Activated CD8-positive, alpha-beta memory T cell treated with anti-CD3 and anti-CD28 coated beads for 36 hours (primary cell): ENCODE data around the gene CYP3A7. TPM values are rescaled to one million over a fixed set of nuclear protein-coding genes. Genes with fewer than 3 reads are reported as not detected.
"Not testable (repeated sequence)": the region's sequence is repeated elsewhere in the genome, so short reads cannot be mapped to it uniquely, and the experiment has no call there.

ENCODE experiments used
- CTCF ChIA-PET: fragments of 350-600 bp; sonication (Branson Sonifier 250); formaldehyde crosslinking; loops from one replicate; lab custom pipeline; 2021; ENCODE audit warnings: antibody characterized with exemption; lab: Charles Lee
- POLR2A ChIA-PET: fragments of 350-600 bp; sonication (Branson Sonifier 250); formaldehyde crosslinking; loops from one replicate; lab custom pipeline; 2021; ENCODE audit warnings: antibody characterized with exemption; lab: Charles Lee
- total RNA-seq, 2 experiments: library from RNA; stranded (reverse); gene quantifications; one replicate each; pipeline ENCODE4 v1.2.3, GENCODE V29; 2021

Gene CYP3A7
- total RNA-seq, 2 experiments from 2014 or later, result not detected

DNA sequence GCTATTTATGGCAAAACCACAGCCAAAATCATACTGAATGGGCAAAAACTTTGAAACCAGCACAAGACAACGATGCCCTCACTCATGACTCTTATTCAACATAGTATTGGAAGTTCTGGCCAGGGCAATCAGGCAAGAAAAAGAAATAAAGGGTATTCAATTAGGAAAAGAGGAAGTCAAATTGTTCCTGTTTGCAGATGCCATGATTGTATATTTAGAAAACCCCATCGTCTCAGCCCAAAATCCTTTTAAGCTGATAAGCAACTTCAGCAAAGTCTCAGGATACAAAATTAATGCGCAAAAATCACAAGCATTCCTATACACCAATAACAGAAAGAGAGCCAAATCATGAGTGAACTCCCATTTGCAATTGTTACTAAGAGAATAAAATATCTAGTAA, 10.4 kb upstream of the CYP3A7 start:
- CTCF ChIA-PET, POLR2A ChIA-PET: not testable (repeated sequence)

GRCh38 chr7:99742737-99743394, 7.9 kb upstream of the CYP3A7 start:
- ChIA-PET POLR2A (no interaction called here), CTCF (no interaction called here)

DNA sequence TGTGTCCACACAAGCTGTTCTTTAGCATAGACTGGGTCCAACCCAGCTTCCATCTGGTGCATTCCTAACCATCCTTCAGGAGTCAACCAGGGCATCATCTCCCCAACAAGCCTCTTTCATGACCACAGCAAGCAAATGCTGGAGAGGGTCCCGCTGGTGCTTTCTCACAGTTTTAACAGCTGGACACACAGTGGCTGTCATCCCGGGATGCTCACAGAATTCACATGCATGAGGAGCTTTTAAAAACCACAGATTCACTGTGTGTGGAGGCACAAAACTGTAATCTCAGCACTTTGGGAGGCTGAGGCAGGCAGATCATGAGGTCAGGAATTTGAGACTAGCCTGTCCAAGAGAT, 6.4 kb upstream of the CYP3A7 start:
- CTCF ChIA-PET, result interaction anchor here (0.5 kb wide), 1 partner anchor 303 kb away, joined by 5 read pairs; no protein-coding TSS in a partner anchor
- POLR2A ChIA-PET, result no interaction called here

GRCh38 chr7:99740573-99741440, 5.8 kb upstream of the CYP3A7 start:
- ChIA-PET POLR2A (no interaction called here), CTCF (no interaction called here)

DNA sequence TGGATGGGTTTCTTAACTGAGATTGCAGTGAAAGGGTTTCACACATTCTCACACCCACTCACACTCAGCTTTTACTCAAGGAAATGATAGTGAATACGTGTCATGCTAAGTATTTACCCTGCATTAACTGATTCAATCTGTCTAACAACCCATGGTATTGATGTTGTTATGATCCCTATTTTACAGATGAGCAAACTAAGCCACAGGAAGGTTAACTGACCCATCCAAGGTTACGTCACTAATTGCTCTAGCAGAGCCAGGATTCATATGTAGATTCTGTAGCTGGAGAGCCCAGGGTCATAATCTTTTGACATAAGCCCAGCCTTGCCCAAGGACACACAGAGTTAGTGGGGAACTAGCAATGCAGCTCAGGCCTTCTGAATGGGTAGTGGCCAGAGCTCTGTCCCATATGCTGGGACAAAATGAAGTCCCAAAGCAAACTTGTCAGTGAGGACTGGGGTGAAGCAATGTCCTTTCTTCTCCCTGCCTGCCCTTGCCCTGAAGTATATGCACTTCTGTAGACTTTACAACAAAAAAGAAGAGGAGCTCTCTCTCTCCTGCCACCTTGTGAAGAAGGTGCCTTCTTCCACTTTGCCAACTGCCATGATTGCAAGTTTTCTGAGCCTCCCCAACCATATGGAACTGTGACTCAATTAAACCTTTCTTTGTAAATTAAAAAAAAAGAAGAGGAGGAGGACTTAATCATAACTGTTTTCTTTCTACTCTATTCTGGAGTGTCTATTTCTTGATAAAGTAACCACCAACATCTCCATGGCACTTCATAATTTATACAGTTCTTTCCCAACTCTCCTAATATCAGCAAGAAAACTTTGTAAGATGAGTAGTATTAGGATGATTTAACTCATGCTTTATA, 4.9 kb upstream of the CYP3A7 start:
- ChIA-PET POLR2A (no interaction called here), CTCF (no interaction called here)

DNA sequence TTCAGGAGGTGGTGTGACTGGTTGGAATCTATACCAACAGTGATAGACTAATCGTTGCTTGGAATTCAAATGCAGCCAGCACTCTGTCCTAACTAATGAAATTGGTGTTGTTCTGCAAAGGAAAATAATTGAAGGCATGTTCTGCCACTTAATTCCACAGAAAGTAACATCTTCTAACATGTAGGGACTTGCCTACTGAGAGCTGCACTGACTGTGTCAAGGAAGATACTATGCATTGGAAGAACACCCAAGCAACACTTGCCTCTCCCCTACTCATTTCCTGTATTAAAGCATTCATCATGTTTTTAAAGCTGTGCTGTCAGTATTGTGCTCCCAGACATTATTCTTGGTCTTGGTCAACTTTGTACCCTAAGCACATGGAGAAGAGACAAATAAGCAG, 2.7 kb upstream of the CYP3A7 start:
- CTCF ChIA-PET, result no interaction called here

GRCh38 chr7:99736667-99737066, 1.7 kb upstream of the CYP3A7 start:
- CTCF ChIA-PET, POLR2A ChIA-PET: not testable (repeated sequence)

More for the DNA sequence above, 2.7 kb upstream of the CYP3A7 start:
- POLR2A ChIA-PET, result no interaction called here

DNA sequence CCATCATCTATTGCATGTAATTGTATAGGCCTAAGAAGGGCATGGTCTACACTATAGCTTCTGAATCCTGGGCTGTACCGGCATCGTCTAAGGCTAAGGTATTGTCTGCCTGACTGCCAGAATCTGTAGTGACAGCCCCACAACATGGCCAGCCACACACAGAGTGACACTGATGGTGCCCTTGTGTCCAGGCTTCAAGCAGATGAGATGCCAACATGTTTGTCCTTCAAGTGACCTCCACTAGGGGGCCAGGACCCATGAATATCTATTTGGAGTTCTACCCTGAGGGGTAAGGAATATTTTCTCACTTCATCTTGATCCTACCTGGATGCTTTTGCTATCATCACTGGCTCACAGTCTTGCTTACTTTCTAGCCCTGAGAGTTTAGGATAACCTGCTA, 1.5 kb downstream of the CYP3A7 start:
- CTCF ChIA-PET, result no interaction called here
- POLR2A ChIA-PET, result no interaction called here

GRCh38 chr7:99733003-99733402, 2.0 kb downstream of the CYP3A7 start:
- ChIA-PET POLR2A (no interaction called here), CTCF (no interaction called here)

- CTCF ChIA-PET, result no interaction called here
- POLR2A ChIA-PET, result no interaction called here
Measured at GRCh38 chr7:99731638-99732374, 3.2 kb downstream of the CYP3A7 start.

DNA sequence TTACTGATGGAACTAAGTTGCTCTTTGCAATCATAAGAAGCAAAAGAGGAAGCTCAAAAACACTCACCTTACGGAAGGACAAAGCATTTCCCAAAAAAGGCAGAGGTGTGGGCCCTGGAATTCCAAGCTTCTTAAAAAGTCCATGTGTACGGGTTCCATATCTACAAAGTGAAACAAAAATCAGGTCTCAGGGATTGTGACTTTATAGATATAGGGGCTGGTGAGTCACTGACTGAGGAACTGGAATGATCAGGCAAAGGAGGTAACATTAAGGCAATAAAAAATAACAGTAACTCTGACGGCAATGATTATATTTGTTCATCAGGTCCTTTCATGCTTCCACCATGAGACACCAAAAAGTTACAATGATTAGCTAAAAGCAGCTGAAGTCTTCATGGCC, 4.0 kb downstream of the CYP3A7 start:
- CTCF ChIA-PET, result no interaction called here

DNA sequence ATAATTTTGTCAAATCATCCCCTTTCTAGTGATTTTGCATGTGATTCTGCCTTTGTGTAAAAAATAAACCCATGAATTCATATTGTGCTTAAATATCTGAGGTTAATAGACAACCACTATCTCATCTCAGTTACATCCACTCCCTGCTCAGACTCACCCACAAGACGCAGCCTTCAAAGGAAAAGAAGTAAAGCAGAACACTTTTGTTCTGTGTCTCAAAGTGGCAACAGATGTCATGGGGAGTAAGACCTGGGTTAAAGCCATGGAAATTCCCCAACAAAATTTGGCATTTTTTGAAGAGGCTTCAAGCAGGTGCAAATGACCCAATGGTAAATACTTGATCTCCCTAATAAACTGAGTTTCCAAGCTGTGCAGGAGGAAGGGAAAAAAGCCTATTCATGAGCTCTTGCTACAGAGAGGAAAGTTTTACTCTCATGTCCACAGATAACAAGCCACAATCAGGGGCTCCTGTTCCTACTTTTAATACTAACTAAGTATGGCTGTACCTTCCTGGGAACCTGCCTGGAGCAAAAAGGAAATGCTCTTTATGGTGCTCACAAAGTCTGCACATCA, 4.7 kb downstream of the CYP3A7 start:
- CTCF ChIA-PET, result no interaction called here
- POLR2A ChIA-PET, result no interaction called here

More for the DNA sequence above, 4.0 kb downstream of the CYP3A7 start:
- POLR2A ChIA-PET, result no interaction called here

GRCh38 chr7:99729486-99730237, 5.3 kb downstream of the CYP3A7 start:
- CTCF ChIA-PET, result no interaction called here
- POLR2A ChIA-PET, result no interaction called here

DNA sequence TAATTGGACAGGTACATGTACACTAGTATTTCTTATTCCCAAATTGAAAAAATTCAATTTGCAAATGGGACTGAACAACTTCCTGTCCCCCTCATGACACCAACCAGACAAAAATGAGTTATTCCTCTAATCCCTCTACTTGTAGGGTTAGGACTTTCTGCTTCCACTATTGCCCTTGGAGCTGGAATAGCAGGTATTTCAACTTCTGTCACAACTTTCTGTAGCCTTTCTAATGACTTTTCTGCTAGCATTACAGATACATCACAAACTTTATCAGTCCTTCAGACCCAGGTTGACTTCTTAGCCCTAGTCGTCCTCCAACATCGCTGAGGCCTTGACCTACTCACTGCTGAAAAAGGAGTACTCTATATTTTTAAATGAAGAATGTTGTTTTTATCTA, 6.4 kb downstream of the CYP3A7 start:
- ChIA-PET POLR2A (no interaction called here), CTCF (no interaction called here)

- POLR2A ChIA-PET, CTCF ChIA-PET: not testable (repeated sequence)
Measured at GRCh38 chr7:99723201-99723600, 11.8 kb downstream of the CYP3A7 start.

- CTCF ChIA-PET, result no interaction called here
Measured at GRCh38 chr7:99720800-99721595, 14.0 kb downstream of the CYP3A7 start.

DNA sequence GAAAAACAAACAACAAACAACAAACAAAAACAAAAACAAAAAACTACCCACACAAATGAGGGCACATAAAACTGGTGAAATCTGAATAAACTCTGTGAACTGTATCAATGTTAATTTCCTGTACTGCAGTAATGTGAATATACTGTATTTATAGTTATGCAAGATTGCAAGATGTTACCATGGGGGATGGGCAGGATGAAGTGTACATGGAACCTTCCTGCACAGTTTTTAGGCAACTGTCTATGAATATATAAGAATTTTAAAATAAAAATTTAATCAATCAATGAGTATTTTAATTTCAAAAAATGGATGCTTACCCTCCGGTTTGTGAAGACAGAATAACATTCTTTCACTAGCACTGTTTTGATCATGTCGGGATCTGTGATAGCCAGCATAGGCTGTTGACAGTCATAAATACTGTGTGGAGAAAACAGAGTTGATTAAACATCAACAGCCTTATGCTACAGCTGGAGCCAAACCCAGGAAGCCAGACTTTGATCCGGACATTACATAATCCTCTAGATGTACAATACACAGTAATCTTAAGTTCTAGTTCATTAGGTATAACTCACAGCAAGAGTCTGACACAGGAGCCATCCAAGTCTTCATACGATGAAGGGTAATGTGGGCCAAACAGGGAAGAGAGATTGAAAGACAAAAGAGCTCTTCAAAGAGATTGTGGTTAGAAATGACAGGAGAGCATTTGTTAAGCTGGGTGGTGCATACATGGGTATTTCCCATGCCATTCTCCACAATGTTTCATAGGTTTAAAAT, 14.8 kb downstream of the CYP3A7 start:
- ChIA-PET CTCF (no interaction called here), POLR2A (no interaction called here)

More at GRCh38 chr7:99720800-99721595, 14.0 kb downstream of the CYP3A7 start:
- POLR2A ChIA-PET, result no interaction called here
